Stomach (tissue), 4 donors: Measurements from ENCODE around the gene ARRDC4.

Experiments
- CTCF ChIP-seq, 7 experiments: fragments of 450-650 bp in 4 of 7; fragments of 200-600 bp in 3 of 7; sonication (generic) in 3 of 7; IDR thresholded peaks; one replicate each; pipeline ENCODE4 v1.5.1; 2016 to 2019; ENCODE audit warnings: antibody characterized with exemption in 7 of 7, control low read depth in 2 of 7, mild to moderate bottlenecking in 1 of 7
- EP300 ChIP-seq: sonication (generic); formaldehyde crosslinking; IDR thresholded peaks from one replicate; pipeline ENCODE4 v1.6.1; 2017; ENCODE audit warnings: antibody characterized with exemption
- POLR2AphosphoS5 ChIP-seq, 3 donors: sonication (generic); formaldehyde crosslinking; IDR thresholded peaks; one replicate each; pipeline ENCODE4 v1.6.1; 2016; ENCODE audit warnings: antibody characterized with exemption in 3 of 3

- TF ChIP-seq POLR2AphosphoS5 (IDR thresholded peaks at IDR 0.05) (no peak), EP300 (no peak), CTCF (IDR thresholded peaks at IDR 0.05) (no peak)
Observed at GRCh38 chr15:97986781-97987180, 26.3 kb downstream of the ARRDC4 start.
